ENCODE measurements around the gene C5.

The C5 gene

DNA sequence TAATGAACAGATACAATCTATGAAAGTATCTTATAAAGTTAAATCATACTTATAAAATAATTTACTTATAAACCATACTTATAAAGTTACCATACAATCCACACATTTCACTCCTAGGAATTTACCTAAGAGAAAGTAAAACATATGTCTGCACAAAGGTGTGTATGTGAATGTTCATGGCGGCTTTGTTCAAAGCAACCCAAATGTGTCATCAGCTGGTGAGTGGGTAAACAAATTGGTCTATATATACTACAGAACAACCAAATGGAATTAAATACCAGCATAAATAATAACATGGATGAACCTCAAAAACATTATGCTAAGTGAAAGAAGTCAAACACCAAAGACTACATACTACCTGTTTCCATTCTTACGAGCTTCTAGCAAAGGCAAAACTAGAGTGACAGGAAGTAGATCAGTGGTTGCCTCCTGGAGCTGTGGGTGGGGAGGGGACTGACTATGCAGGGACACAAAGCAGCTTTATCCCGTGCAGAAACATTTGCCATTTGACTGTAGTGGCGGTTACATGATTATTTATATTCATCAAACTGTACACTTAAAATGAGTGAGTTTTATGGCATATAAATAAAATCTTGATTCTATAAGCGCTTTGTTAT, 134.1 kb downstream of the C5 start:
- peaks cover 17 to 24% (median 19%) of the 10 kb centered on the region in 3 donors for H3K36me3 ChIP-seq
- H3K27ac ChIP-seq, result peak overlapping the region; percentile 94
- H3K4me1 ChIP-seq, result peaks cover 8 to 73% (median 57%) of the 10 kb centered on the region in 4 donors
- intact Hi-C loops (cut with DNase I; ENCODE audit: low total_unique reads), result no loop called here
- H3K27me3 ChIP-seq, result no peaks in the 10 kb centered on the region
- TF ChIP-seq, protein P1, sequence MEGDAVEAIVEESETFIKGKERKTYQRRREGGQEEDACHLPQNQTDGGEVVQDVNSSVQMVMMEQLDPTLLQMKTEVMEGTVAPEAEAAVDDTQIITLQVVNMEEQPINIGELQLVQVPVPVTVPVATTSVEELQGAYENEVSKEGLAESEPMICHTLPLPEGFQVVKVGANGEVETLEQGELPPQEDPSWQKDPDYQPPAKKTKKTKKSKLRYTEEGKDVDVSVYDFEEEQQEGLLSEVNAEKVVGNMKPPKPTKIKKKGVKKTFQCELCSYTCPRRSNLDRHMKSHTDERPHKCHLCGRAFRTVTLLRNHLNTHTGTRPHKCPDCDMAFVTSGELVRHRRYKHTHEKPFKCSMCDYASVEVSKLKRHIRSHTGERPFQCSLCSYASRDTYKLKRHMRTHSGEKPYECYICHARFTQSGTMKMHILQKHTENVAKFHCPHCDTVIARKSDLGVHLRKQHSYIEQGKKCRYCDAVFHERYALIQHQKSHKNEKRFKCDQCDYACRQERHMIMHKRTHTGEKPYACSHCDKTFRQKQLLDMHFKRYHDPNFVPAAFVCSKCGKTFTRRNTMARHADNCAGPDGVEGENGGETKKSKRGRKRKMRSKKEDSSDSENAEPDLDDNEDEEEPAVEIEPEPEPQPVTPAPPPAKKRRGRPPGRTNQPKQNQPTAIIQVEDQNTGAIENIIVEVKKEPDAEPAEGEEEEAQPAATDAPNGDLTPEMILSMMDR (IDR thresholded peaks at IDR 0.05), result no peak
- no peak overlapping the region for H3K4me3 ChIP-seq
- DNase-seq, result no peak
- no peaks in the 10 kb centered on the region for H3K9me3 ChIP-seq

DNA sequence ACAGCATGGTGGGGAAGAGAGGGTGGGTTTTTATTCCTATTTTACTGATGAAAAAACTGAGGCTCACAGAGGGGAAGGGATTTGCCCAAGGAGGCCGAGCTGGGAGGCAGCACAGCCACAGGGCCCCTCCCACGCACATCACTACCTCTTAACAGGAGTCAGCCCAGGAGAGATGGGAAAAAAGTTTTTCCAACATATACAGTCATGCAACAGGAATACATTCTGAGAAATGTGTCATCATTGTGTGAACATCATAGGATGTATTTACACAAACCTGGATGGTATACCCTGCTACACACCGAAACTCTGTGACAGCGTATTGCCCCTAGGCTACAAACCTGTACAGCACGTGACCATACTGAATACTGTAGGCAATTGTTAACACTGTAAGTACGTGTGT, 135.1 kb downstream of the C5 start:
- H3K27ac ChIP-seq, result peak overlapping the region; percentile 94
- no peak overlapping the region for H3K4me3 ChIP-seq
- TF ChIP-seq, protein P1 (IDR thresholded peaks at IDR 0.05), result no peak
- DNase-seq, result no peak
- H3K9me3 ChIP-seq, result no peaks in the 10 kb centered on the region
- peaks cover 8 to 67% (median 49%) of the 10 kb centered on the region in 4 donors for H3K4me1 ChIP-seq
- H3K27me3 ChIP-seq, result no peaks in the 10 kb centered on the region
- intact Hi-C loops (cut with DNase I; ENCODE audit: low total_unique reads), result no loop called here
- H3K36me3 ChIP-seq, result peaks cover 17 to 33% (median 21%) of the 10 kb centered on the region in 3 donors

DNA sequence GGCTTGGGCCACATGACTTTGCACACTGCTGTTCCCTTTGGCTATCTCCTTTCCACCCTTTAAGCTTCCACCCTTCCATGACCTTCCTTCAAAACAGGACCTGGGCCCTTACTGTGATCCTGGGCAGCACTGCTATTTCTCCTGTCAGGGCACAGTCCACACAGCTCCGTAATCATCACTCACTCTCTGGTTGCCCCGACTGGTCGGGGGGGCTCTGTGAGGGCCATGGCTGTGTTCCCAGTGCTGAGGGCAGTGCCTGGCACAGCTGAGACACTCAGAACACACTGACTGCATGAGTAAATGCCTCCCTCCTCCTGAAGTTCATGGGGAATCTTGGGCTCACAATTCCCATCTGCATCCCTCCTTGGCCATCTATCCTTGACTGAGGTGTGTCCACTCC, 135.7 kb downstream of the C5 start:
- H3K36me3 ChIP-seq, result peaks cover 17 to 37% (median 25%) of the 10 kb centered on the region in 3 donors
- intact Hi-C loops (cut with DNase I; ENCODE audit: low total_unique reads), result no loop called here
- peak in 1 of 2 donors; percentile 89 for DNase-seq
- H3K27ac ChIP-seq, result peak overlapping the region; percentile 94
- TF ChIP-seq, protein P1 (IDR thresholded peaks at IDR 0.05), result no peak
- no peak overlapping the region for H3K4me3 ChIP-seq
- no peaks in the 10 kb centered on the region for H3K27me3 ChIP-seq
- peaks cover 8 to 67% (median 44%) of the 10 kb centered on the region in 4 donors for H3K4me1 ChIP-seq
- H3K9me3 ChIP-seq, result no peaks in the 10 kb centered on the region

DNA sequence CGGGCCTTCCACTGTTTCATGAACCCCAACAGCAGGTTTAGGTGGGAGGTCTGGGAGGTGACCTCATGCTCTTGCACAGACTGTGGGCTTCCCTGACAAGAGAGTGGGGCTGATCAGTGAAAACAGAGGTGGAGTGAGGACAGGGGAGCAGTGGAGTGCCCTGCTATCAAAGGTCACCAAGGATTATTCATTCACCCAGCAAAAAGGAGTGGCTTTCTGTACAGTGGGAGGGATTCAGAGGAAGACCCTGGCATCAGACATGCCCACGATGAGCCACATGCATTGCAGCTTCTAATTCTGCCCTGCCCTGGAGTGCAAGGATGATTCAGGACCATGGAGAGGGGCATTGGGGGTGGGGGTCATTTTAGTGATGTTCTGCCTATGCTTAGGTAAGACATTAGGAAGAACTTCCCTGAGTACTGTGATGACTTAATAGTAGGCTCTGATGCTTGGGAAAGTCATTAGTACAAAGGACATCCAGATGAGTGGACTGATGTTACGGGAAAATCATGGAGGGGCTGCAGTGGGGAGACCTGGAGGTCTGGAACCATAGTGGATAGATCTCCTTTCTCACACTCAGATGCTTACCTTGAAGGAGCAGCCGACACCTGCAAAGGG, 136.3 kb downstream of the C5 start:
- H3K27ac ChIP-seq, result peak overlapping the region; percentile 94
- H3K36me3 ChIP-seq, result peaks cover 17 to 43% (median 30%) of the 10 kb centered on the region in 3 donors
- intact Hi-C loops (cut with DNase I; ENCODE audit: low total_unique reads), result no loop called here
- TF ChIP-seq, protein P1 (IDR thresholded peaks at IDR 0.05), result no peak
- no peak for DNase-seq
- no peak overlapping the region for H3K4me3 ChIP-seq
- H3K9me3 ChIP-seq, result no peaks in the 10 kb centered on the region
- H3K4me1 ChIP-seq, result peaks cover 8 to 60% (median 38%) of the 10 kb centered on the region in 4 donors
- no peaks in the 10 kb centered on the region for H3K27me3 ChIP-seq

DNA sequence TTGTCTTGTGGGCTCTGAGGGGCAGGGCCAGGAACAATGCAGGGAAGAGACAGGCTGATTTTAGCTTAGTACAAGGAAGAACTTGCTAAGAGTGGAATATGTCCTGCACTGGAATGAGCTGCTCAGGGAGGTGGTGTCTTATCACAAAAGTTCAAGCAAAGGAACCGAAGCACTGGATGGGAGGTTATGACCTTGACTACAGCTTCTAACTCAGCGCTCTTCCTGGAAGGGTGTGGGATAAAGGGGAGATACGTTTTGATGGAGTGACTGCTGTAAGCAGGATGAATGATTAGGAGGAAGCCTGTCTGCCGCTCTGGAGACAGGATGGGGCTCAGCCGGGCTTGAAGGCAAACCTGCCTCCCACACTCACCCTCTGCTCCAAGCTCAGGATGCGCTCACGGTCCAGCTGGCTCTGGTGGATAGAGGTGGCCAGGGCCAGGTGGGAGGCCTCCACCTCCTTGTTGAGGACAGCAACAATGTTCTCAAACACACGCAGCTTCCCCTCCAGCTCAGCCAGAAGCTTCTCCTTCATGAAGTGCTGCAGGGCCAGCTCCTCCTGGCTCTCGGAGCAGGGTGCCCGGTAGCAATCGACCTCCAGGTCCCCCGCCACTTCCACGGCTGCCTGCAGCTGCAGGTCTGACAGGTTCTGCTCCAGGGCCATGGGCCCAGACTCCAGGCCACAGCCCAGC, 137.0 kb downstream of the C5 start:
- Histone ChIP-seq H3K36me3 (peaks cover 17 to 46% (median 30%) of the 10 kb centered on the region in 3 donors), H3K27ac (peak overlapping the region; percentile 94), H3K4me1 (peaks cover 8 to 54% (median 34%) of the 10 kb centered on the region in 4 donors), H3K9me3 (no peaks in the 10 kb centered on the region), H3K4me3 (no peak overlapping the region), H3K27me3 (no peaks in the 10 kb centered on the region)
- TF ChIP-seq, protein P1 (IDR thresholded peaks at IDR 0.05), result no peak
- intact Hi-C loops (cut with DNase I; ENCODE audit: low total_unique reads), result no loop called here
- DNase-seq, result no peak
